ENCODE measurements around the gene KLHL26. TPM values are rescaled to one million over a fixed set of nuclear protein-coding genes. Genes with fewer than 3 reads are reported as not detected.
A peak's percentile ranks its signal among the peaks of the same experiment; 100 is the strongest.
"Not testable (repeated sequence)": the region's sequence is repeated elsewhere in the genome, so short reads cannot be mapped to it uniquely, and the experiment has no call there.

KLHL26 gene
- total RNA-seq, 1 experiment from 2014 or later: 10.7 TPM

GRCh38 chr19:18599485-18599884 lies 37.3 kb upstream of the KLHL26 start:
- no peak overlapping the region for H2BK20ac ChIP-seq (ENCODE audit: low read depth, low read length, poor library complexity, severe bottlenecking)
- H3T11ph ChIP-seq (ENCODE audit: low read length): no peak overlapping the region
- H2AK5ac ChIP-seq (ENCODE audit: insufficient read length, low read length): no peak overlapping the region
- H4K20me1 ChIP-seq (ENCODE audit: control insufficient read depth, insufficient read depth, insufficient read length): no peaks in the 10 kb centered on the region
- H3K27ac Mint-ChIP-seq: no peak overlapping the region
- H3K27ac ChIP-seq (ENCODE audit: insufficient read length, low read depth, low read length): no peak overlapping the region
- no peak overlapping the region for H2BK12ac ChIP-seq (ENCODE audit: insufficient read length, low read depth, low read length)
- H4K91ac ChIP-seq (ENCODE audit: insufficient read length, low read depth, low read length): no peak overlapping the region
- no peak overlapping the region for H3K56ac ChIP-seq (ENCODE audit: insufficient read length, low read depth, low read length)
- no peak overlapping the region for H3K18ac ChIP-seq (ENCODE audit: insufficient read length, low read depth, low read length)
- peak overlapping the region in 1 of 2 experiments; percentile 32; a peak in 1 of 5 replicates for H3K4me3 Mint-ChIP-seq
- H4K5ac ChIP-seq (ENCODE audit: insufficient read length, low read depth, low read length): no peak overlapping the region
- H3K79me1 ChIP-seq (ENCODE audit: insufficient read depth, low read depth, low read length, poor library complexity, severe bottlenecking): no peaks in the 10 kb centered on the region
- no peak overlapping the region for H3K9ac ChIP-seq (ENCODE audit: extremely low read depth, insufficient read length, low read length)
- no peak overlapping the region for H2BK15ac ChIP-seq (ENCODE audit: low read depth, low read length)
- no peak overlapping the region for H3K4ac ChIP-seq (ENCODE audit: low read depth, low read length)
- H3K4me1 Mint-ChIP-seq: peaks cover 26 to 34% of the 10 kb centered on the region in 2 experiments
- no peaks in the 10 kb centered on the region for H3K9me3 ChIP-seq (ENCODE audit: control insufficient read depth, low read depth, low read length)
- H3K9me3 Mint-ChIP-seq: no peaks in the 10 kb centered on the region; a peak in 1 of 5 replicates
- no peak for DNase-seq
- peaks cover 69% of the 10 kb centered on the region for H3K27me3 Mint-ChIP-seq (ENCODE audit: low read depth)
- WGBS (ENCODE audit: extremely low coverage, insufficient read length, low lambda C conversion rate): no CpG with 5 or more reads among the region's 20 CpGs
- H3K36me3 Mint-ChIP-seq (ENCODE audit: insufficient read depth in 1 of 3, low read depth in 3 of 3): peaks cover 0 to 4% (median 0%) of the 10 kb centered on the region in 3 experiments; a peak in 1 of 7 replicates
- no peak overlapping the region for H2BK5ac ChIP-seq (ENCODE audit: insufficient read length, low read length)
- H3K4me1 ChIP-seq (ENCODE audit: insufficient read depth, low read length): no peaks in the 10 kb centered on the region; the same call in 1 of the 2 replicates
- no peak overlapping the region for H3K23ac ChIP-seq (ENCODE audit: insufficient read length, low read depth, low read length)
- no peak overlapping the region for H3K14ac ChIP-seq (ENCODE audit: insufficient read depth, low read length)
- no peak overlapping the region for H4K8ac ChIP-seq (replicated peaks; ENCODE audit: insufficient read length, low read depth, low read length)
- no peak for TF ChIP-seq CTCF (conservative IDR thresholded peaks at IDR 0.05)
- peaks cover 16% of the 10 kb centered on the region; the same call in 1 of the 2 replicates for H3K27me3 ChIP-seq (ENCODE audit: insufficient read depth, low read length)
- no peak overlapping the region for H2AFZ ChIP-seq (ENCODE audit: low read length)
- H3K4me2 ChIP-seq (ENCODE audit: insufficient read depth, insufficient read length, low read length): no peak overlapping the region
- H2BK120ac ChIP-seq (ENCODE audit: low read depth, low read length, poor library complexity, severe bottlenecking): no peak overlapping the region
- no peaks in the 10 kb centered on the region for H3K79me2 ChIP-seq (ENCODE audit: insufficient read depth, low read length)
- peaks cover 5% of the 10 kb centered on the region for H3K23me2 ChIP-seq (ENCODE audit: insufficient read length, low read depth, low read length, poor library complexity, severe bottlenecking)

- H3K9me3 ChIP-seq (ENCODE audit: control insufficient read depth, low read depth, low read length); H3K4ac ChIP-seq (ENCODE audit: low read depth, low read length); H2BK12ac ChIP-seq (ENCODE audit: insufficient read length, low read depth, low read length); H2AK5ac ChIP-seq (ENCODE audit: insufficient read length, low read length); H2BK5ac ChIP-seq (ENCODE audit: insufficient read length, low read length); H3T11ph ChIP-seq (ENCODE audit: low read length); H3K27ac ChIP-seq (ENCODE audit: insufficient read length, low read depth, low read length); H3K79me1 ChIP-seq (ENCODE audit: insufficient read depth, low read depth, low read length, poor library complexity, severe bottlenecking); H3K9ac ChIP-seq (ENCODE audit: extremely low read depth, insufficient read length, low read length); H3K4me3 Mint-ChIP-seq; H3K4me1 ChIP-seq (ENCODE audit: insufficient read depth, low read length); H3K18ac ChIP-seq (ENCODE audit: insufficient read length, low read depth, low read length); H2BK20ac ChIP-seq (ENCODE audit: low read depth, low read length, poor library complexity, severe bottlenecking); H4K5ac ChIP-seq (ENCODE audit: insufficient read length, low read depth, low read length); H3K23me2 ChIP-seq (ENCODE audit: insufficient read length, low read depth, low read length, poor library complexity, severe bottlenecking); H3K36me3 Mint-ChIP-seq (ENCODE audit: insufficient read depth in 1 of 3, low read depth in 3 of 3); H3K14ac ChIP-seq (ENCODE audit: insufficient read depth, low read length); H2BK120ac ChIP-seq (ENCODE audit: low read depth, low read length, poor library complexity, severe bottlenecking); H2BK15ac ChIP-seq (ENCODE audit: low read depth, low read length); H3K27ac Mint-ChIP-seq; H2AFZ ChIP-seq (ENCODE audit: low read length); H3K56ac ChIP-seq (ENCODE audit: insufficient read length, low read depth, low read length); H3K23ac ChIP-seq (ENCODE audit: insufficient read length, low read depth, low read length); H3K9me3 Mint-ChIP-seq; H4K20me1 ChIP-seq (ENCODE audit: control insufficient read depth, insufficient read depth, insufficient read length); H4K91ac ChIP-seq (ENCODE audit: insufficient read length, low read depth, low read length); H3K79me2 ChIP-seq (ENCODE audit: insufficient read depth, low read length); H3K4me2 ChIP-seq (ENCODE audit: insufficient read depth, insufficient read length, low read length); DNase-seq; H4K8ac ChIP-seq (replicated peaks; ENCODE audit: insufficient read length, low read depth, low read length): not testable (repeated sequence)
- peaks cover 29% of the 10 kb centered on the region for H3K27me3 ChIP-seq (ENCODE audit: insufficient read depth, low read length)
- no CpG with 5 or more reads among the region's 15 CpGs for WGBS (ENCODE audit: extremely low coverage, insufficient read length, low lambda C conversion rate)
- Mint-ChIP-seq H3K4me1 (peaks cover 20 to 34% of the 10 kb centered on the region in 2 experiments), H3K27me3 (ENCODE audit: low read depth) (peaks cover 78% of the 10 kb centered on the region)
Observed at GRCh38 chr19:18600692-18601397, 36.0 kb upstream of the KLHL26 start.

Data from H9 (cell line).